ENCODE results near the gene FGD1.

DNA sequence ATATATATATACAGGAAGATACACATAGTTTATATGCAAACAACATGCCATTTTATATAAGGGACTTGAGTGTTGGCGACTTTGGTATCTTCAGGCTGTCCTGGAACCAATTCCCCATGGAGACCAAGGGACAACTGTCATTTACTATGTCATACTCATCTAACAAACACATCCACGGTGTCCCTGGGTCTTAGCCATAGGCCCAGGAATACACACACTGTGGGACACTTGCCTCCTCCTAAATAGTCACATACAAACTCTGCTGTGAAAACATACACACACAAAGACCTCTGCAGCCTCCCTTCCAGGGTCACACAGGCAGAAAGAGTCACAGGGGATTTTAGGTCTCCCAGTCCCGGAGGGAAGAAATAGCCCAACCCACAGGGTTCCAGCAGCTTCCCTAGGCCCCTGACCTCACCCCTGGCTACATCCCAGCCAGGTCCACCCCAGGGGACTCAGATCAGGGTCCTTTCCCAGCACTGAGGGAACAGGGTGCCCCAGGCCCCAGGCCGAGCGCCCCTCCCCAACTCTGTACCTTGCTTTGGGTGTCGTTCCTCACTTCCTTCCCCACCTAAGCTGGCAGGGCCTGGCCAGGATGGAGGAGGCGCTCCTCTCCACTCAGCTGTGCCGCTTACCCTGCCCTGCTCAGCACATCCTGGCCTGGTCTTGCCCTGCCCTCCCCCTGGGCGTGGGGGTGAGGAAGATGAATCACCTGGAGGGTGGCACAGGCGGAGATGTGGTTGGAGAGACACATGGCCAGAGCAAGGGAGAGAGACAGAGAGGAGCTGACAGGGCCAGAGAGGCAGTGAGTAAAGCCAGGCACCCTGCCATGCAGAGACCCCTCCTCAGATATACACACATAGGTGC is 21.8 kb downstream of the FGD1 start:
- no peak for TF ChIP-seq EP300 (IDR thresholded peaks at IDR 0.05)
- TF ChIP-seq, protein P1, sequence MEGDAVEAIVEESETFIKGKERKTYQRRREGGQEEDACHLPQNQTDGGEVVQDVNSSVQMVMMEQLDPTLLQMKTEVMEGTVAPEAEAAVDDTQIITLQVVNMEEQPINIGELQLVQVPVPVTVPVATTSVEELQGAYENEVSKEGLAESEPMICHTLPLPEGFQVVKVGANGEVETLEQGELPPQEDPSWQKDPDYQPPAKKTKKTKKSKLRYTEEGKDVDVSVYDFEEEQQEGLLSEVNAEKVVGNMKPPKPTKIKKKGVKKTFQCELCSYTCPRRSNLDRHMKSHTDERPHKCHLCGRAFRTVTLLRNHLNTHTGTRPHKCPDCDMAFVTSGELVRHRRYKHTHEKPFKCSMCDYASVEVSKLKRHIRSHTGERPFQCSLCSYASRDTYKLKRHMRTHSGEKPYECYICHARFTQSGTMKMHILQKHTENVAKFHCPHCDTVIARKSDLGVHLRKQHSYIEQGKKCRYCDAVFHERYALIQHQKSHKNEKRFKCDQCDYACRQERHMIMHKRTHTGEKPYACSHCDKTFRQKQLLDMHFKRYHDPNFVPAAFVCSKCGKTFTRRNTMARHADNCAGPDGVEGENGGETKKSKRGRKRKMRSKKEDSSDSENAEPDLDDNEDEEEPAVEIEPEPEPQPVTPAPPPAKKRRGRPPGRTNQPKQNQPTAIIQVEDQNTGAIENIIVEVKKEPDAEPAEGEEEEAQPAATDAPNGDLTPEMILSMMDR (IDR thresholded peaks at IDR 0.05), result no peak
- no peak for TF ChIP-seq POLR2A (IDR thresholded peaks at IDR 0.05)
- no peak for TF ChIP-seq POLR2AphosphoS5 (IDR thresholded peaks at IDR 0.05)
